HL-60/S4 (cell line): ENCODE results near the gene IQSEC1.

Source experiments
- in situ Hi-C: fragments of 300-500 bp; cut with MboI; formaldehyde crosslinking; loops from 2 replicates; pipeline ENCODE4 v1.14.3; 2022; ENCODE audit warnings: low sequenced_read_pairs

The IQSEC1 gene

DNA sequence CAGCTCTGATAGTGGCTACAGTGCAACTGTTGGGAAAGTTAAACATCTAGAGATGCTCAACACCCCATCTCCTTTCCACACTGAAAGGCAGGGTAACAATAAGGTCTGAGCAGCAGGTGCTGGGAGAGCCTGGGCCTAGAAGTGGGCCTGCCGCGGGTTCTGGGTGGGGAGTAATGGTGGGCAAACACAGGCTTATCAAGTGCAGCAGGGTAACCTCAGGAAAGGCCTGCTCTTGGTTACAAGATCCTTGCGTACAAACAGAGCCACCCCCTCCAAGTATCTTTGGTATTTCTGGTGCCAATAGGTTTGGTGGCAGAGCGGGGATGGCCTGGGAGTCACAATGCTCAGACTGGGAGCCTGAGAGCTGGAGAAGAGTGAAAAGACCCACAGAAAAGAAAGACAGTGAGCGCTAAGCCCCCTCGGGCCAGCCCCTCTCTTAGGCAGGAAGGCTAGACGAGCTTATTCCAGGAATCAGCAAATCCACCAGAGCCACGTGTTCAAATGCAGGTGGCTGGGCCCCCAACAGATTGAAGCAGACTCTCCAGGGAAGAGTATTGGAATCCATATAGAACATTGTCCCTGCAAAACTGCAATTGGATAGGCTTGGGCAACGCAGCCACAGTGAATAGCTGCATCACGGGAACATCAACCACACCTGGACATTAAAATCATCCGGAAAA lies 2.7 kb downstream of the IQSEC1 start:
- in situ Hi-C loops: no loop called here

GRCh38 chr3:13069495-13069894 lies 3.7 kb downstream of the IQSEC1 start:
- in situ Hi-C loops: no loop called here

DNA sequence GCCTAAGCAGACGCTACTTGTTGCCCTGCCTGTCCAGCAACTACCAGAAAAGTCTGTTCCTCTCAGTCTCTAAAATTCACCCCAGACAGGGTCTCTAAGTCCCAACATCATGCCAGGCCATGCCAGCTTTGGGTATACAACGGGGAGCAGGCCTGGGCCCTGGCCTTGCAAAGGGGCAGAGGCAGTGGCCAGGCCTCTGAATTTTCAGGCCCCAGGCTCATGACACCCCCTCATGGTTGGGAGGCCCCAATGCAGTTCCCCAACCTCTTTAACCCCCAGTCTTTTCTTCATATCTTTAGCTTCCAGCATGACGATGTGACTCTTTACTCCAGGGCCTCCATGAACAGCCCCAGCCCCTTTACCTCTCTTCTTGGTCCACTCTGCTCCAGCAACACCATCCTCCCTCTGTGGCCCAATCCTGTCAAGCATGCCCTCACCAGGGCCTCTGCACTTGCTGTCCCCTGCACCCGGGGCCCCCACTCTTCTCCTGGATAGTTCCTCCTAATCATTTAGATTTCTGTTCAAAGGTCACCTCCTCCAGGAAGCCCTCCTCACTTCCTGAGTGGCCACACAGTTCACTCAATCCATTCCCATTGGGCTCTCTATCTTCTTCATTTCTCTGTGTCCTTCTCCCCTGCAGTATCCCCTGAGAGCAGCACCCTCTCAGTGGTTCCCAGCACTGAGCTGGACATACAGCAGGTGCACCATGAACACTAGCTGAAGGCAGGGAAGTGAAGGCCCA lies 4.8 kb downstream of the IQSEC1 start:
- in situ Hi-C loops: no loop called here

GRCh38 chr3:13067778-13068177 lies 5.5 kb downstream of the IQSEC1 start:
- in situ Hi-C loops: no loop called here

DNA sequence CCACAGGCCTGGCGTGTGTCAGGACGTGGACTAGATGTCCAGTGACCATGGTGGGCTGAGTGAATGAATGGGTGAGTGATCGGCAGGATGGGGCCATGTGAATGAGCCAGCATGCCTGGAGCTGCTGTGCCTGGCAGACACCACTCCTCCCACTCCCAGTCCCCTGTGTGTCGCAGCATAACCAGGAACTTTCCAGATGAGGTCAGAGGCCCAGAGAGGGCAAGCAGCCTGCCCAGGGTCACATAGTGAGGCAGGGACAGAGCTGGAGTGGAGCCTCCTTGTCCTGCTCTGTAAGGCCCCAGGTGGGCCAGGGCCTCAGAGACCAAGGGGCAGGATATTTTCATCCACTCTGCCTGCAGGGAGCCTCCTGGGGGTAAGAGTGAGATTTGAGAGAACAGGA lies 6.4 kb downstream of the IQSEC1 start:
- in situ Hi-C loops: no loop called here

GRCh38 chr3:13066236-13066635 lies 7.0 kb downstream of the IQSEC1 start:
- in situ Hi-C loops: no loop called here

GRCh38 chr3:13065727-13066126 lies 7.5 kb downstream of the IQSEC1 start:
- in situ Hi-C loops: no loop called here

DNA sequence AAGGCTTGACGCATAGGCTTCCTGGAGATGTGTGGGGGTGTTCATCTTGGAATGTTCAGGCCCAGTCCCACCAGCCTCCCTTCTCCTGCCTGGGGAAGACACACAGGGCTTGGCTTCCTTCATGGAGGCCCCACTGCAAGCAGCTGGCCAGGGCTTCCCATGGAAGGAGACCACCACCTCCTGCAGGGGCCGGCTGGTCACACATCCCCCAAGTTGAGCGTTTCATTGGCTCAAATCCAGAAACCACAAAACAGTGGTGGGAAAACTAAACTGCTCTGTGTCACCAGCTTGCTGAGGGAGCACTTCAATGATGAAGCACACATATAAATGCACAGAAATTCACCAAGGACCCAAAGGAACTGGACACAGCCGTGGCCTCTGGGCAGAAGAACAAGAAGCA lies 8.3 kb downstream of the IQSEC1 start:
- in situ Hi-C loops: no loop called here

- in situ Hi-C loops: no loop called here
These were observed 8.9 kb downstream of the IQSEC1 start for GRCh38 chr3:13064159-13064868.

GRCh38 chr3:13063225-13063624 lies 10.0 kb downstream of the IQSEC1 start:
- in situ Hi-C loops: no loop called here

DNA sequence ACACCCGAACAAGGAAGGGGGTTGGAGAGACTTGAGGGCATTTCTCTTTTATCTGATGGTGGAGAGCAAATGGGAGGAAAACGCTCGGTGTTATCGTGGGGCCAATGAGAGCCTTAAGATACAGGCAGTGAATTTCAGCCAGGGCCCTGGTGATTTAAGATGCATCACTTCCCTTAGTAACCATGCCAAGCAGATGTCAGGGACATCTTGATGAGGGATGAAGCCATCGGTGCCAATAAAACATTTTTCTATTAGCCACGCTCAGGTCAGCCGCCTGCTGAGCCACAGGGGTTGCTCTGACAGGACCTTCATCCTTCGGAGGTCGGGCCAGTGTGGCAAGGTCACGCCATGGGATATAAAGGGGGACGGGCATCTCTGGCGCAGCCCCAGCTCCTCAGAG lies 10.6 kb downstream of the IQSEC1 start:
- in situ Hi-C loops: no loop called here

GRCh38 chr3:13060341-13060910 lies 12.8 kb downstream of the IQSEC1 start:
- in situ Hi-C loops: no loop called here

- in situ Hi-C loops: no loop called here
These were observed 14.7 kb downstream of the IQSEC1 start for GRCh38 chr3:13058346-13059120.

DNA sequence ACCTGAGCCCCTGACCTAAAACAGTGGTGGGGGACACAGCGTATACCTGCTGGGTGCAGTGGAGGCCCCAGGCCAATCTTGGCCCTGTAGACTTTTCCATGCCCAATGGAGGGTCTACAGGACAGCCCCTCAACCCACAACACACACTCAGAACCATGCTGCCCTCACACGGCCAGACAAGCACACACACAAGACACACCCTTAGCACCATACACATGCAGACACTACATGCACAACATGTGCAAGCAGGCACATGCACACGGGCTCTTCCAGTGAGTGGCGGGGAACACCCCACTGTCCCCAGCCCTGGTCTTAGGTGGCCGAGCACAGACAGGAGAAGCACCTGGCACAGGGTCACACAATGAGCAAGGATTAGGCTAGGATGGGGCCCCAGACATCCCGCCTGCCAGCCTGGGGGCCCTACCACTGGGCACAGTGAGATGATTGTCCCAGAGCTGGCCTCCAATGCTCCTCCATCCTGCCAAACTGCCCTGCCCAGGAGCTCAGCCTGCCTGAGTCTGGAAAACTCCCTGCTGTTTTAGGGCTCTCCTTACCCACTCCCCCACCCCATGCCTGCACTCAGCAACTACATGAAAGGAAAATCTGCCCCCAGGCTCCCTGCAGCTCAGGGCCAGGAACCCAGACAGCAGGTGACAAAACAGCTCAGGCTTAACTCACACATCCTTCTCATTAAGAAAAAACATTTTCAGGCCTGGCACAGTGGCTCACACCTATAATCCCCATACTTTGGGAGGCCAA lies 15.8 kb downstream of the IQSEC1 start:
- in situ Hi-C loops: no loop called here

DNA sequence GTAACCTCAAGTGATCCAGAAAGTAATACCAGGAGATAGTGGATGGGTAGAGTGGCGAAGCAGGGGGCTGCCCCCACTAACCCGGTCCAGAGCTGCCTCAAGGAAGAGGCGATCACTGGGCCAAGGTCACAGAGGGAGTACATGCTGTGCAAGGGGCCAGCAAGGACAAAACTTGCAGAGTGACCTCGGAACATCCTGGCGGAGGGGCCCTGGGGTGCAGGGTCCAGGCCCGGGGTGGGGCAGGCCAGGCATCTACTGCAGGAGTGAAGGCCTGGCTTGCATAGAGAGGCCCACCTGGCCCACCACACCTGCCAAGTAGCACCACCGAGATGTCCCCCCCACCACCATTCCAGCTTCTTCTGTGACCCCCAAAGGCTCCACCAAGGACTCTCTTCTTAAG lies 17.6 kb downstream of the IQSEC1 start:
- in situ Hi-C loops: no loop called here

DNA sequence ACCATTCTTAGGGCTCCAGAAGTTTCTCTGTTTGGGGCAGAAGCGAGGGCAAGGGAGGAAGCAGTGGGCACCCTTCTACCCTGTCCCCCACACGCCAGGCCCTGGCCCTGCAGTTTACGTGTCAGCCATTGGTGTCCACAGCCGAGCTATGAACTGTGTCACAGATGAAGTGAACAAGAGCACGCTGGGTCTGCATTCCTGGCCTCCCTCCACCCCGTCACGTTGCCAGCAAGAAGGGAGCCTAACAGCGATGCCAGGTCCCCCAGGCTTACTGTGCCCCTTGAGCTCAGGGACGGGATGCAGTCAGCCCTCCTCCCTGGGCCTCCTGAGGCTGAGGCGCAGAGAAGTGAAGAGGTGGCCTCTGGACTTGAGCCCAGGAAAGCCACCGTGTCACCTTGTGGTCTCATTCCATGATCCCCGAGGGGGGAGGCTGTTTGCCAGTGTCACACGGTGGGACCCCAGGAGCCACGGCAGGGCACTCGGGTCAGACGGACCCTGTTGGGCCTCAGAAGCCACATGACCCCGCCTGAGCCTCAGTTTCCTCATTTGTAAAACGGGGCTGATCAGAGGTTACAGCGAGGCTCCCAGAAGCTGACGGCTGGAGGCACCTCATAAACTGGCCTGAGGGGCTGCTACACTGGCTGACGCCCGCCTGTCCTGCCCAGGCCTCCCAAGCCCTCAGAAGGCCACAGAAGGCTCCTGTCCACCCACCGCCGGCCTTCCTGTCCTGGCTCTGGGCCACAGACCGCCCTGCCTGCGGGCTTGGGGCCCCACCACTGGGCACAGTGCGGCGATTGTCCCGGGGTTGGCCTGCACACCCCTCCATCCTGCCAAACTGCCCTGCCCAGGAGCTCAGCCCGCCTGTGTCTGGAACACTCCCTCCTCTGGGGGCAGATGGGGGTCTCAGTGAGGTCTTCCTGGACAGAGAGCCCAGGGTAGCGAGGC lies 18.6 kb downstream of the IQSEC1 start:
- in situ Hi-C loops: no loop called here

GRCh38 chr3:13053893-13054292 lies 19.3 kb downstream of the IQSEC1 start:
- in situ Hi-C loops: no loop called here

- in situ Hi-C loops: no loop called here
These were observed 19.8 kb downstream of the IQSEC1 start for GRCh38 chr3:13053420-13053819.

- in situ Hi-C loops: no loop called here
These were observed 20.9 kb downstream of the IQSEC1 start for GRCh38 chr3:13052191-13052820.
